Frontal cortex (tissue), 4 donors: ENCODE results near the gene EVI5L. TPM values are rescaled to one million over a fixed set of nuclear protein-coding genes. Genes with fewer than 3 reads are reported as not detected.
"Not testable (repeated sequence)": the region's sequence is repeated elsewhere in the genome, so short reads cannot be mapped to it uniquely, and the experiment has no call there.

ENCODE experiments used
- DNase-seq, 2 donors: peaks; one replicate each; pipeline ENCODE4 v3.0.0; 2012; ENCODE audit warnings: low spot score in 2 of 2
- FAIRE-seq: peaks from 2 replicates; lab custom pipeline; 2012; peaks lifted over from hg19 to GRCh38; lab: Jason Lieb, UNC
- total RNA-seq: library from RNA; depleted of rRNA; stranded (reverse); fragments of >200 nt; gene quantifications from one replicate; pipeline ENCODE4 v1.2.3, GENCODE V29; 2014
- donor health status: control.
- donor health status: control.
- donor health status: control.

Gene EVI5L
- 47.7 TPM for total RNA-seq

DNA sequence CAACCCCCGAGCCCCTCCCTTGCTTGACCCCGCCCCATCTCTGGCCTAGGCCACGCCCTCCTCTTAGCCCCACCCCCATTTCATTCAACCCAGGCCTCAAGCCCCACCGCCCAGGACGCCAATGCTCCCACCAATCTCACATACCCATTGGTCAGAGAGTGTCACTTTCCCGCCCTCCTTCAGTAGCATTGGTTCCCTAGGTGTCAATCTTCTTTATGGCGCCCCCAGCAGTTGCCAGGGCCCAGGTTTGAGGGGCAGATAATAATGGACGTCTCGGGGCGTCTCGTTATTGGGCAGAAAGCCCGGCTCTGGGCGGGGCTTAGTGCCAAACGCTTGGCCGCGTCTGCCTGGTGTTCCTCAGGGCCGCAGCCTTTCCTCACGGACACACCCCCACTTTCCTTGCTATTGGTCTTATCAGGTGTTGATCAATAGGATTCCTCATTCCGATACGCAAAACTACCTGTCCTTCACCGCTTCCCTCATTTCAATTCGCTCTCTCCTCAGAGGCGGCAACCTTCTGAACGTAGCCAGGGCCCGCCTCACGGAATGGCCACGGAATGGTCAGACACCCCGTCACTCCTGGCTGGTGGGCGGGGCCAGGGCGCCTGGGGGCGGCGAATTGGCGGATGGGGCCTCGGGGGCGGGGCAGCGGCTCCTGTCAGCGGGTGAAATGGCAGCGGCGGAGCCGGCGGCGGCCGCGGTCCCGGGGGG is at the start of gene EVI5L:
Gene EVI5L, plus strand, starts transcription at position 658 of the 711 bp plus-strand sequence. CDS start 16,325 bp downstream, outside the sequence.
- FAIRE-seq (peak; percentile 99), DNase-seq (peak; percentile 99)

DNA sequence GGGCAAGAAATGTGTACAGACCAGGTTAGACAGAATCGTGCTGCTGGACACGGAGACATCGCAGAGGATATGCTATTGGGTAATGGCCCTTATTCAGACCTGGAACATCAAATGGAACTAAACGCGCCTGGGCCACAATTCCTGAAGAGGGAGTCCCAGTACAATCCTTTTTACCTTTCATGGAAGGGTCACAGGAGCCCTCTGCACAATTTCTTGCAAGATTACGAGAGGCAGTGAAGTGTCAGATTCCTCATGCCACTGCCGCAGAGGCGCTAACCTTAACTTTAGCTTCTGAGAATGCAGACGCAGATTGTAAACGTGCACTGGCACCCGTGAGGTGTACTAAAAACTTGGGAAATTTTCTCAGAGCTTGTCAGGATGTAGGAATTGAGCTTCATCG is 48.9 kb upstream of the EVI5L start:
- FAIRE-seq: no peak

DNA sequence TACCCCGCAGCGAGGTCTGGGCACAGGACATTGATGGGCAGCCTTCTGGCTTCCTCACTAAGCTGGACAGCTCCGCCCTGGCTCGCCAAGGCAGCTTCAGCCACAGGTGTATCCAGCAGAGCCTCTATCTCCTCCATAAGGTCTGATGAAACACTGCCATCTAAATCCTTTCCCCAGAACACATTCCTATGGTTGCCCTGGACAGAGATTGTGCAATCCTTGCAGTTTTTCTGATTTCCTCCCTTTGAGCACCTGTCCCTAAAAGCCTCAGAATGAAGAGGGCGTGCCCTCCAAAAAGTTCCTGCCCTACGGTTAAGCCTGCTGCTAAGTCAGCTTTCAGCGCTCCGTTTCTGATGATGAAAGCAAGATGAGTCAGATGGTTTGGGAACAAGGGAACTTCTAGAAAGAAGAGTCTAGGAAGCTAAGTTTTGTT is 46.0 kb upstream of the EVI5L start:
- FAIRE-seq: no peak
- DNase-seq: no peak

More for the DNA sequence above, 48.9 kb upstream of the EVI5L start:
- no peak for DNase-seq

DNA sequence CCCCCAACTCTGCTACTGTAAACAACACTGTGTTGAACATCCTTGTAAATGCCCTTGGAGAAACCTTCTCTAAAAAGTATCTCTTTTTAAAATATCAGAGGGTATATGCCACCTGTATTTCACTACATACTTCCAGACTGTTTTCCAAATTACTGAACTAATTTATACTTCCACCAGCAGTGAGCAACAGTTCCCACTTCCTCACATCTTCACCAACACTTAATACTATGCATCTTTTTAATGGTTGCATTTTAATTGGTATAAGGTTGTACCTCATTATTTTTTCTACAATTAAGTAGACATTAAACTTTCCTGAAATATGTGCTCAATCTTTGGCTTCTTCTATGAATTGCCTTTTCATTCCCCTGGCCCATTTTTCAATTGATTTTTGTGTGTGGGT is 45.2 kb upstream of the EVI5L start:
- no peak for FAIRE-seq
- DNase-seq: no peak

DNA sequence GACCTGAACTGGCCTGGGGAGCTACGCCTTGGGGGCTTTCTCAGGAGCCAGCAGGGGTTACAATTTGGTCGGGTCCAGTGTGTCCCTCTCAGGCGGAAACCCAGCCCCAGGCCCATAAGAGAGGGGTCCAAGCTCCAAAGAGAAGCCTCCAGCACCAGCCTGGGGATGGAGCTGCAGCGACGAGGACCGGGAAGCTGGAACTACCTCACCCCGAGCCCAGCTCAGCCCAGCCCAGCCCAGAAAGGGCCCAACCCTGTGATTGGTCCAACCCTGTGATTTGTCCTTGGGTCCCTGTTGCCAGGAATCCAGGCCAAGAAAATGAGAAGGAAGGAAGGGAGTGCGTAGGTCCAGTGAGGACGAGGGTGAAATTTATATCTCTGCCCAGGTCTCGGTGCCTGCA is 42.9 kb upstream of the EVI5L start:
- DNase-seq (no peak), FAIRE-seq (no peak)

DNA sequence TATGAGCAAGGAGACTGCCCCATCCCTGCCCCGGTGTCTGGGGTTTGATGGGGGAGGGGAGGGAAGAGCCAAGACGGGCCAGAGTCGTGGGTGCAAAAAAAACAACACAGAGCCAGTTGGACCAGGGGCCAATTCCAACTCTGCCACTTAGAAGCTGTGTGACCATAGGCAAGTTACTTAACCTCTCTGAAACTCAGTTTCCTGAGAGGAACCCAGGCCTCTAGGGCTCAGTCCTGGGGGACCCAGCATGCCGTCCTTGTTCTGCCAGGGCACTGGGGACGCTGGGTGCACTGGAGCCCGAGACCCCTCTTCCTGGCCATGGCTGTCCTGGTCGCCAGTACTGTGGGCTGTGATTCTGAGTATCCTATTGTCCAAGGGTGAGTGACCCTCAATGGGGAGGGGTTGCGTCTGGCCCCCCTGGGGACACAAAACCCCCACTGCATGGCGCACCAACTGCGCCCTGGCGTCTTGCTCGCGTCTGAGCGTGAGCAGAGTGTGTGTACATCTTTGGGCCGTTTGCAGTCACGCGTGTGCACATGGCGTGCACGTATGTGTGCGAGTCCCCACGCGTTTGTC is 42.3 kb upstream of the EVI5L start:
- FAIRE-seq (no peak), DNase-seq (no peak)

DNA sequence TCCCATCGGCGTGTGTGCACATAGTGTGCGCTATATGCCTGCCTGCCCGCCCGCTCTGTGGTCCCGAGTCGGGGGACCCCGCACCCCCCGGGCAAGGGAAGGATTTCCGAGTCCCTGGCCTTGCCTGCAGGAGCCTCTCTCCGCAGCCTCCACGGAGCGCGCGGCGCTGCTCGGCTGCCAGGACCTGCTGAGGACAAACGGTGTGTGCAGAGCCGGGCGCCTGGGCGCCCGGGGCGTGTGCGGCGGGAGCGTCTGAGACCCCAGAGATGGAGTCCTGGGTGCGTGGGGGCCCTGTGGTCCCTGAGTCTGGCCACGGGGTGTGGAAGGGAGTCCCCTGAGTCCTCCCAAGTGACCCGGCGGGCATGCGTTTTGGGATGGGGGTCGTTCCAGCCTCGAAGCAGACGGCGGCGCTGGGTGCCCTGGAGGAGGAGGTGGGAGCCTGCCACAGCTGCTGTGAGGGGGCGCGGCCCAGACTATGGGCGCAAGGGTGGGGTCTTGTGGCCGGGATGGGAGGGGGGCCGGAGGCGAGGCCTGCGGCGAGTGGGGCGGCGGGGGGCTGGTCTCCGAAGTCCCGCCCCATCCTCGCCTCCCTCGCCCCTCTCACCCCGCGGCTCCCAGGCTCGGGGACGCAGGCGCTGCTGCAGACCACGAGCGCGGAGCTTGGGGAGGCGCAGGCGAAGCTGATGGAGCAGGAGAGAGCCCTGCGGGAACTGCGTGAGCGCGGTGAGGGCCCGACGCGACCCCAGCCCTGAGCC is 41.7 kb upstream of the EVI5L start:
- no peak for FAIRE-seq

DNA sequence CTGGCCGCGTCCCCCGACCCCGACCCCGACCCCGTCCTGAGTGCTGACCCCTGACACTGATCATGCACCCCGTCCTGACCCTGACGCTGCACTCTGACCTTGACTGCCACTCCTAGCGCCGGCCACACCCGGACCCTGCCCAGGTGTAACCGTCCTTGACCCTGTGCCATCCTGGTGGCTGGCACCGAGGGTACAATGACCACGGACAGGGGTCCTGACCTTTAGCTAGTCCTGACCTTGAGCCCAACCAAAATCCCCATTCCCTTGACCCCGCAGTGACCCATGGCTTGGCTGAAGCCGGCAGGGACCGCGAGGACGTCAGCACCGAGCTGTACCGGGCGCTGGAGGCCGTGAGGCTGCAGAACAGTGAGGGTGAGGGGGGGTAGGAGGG is 41.1 kb upstream of the EVI5L start:
- FAIRE-seq (no peak), DNase-seq (no peak)

More for the DNA sequence above, 41.7 kb upstream of the EVI5L start:
- no peak for DNase-seq

DNA sequence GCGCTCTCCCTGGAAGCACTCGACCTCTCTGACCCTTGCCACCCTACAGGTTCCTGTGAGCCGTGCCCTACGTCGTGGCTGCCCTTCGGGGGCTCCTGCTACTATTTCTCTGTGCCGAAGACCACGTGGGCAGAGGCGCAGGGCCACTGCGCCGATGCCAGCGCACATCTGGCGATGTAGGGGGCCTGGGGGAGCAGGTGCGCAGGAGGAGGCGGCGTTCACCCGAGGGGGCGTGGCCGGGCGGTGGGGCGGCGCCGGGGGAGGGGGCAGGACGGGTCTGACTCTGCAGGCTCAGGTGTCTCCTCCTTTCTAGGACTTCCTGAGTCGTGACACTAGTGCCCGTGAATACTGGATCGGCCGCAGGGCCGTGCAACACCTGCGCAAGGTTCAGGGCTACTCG is 40.6 kb upstream of the EVI5L start:
- no peak for FAIRE-seq
- DNase-seq: no peak

DNA sequence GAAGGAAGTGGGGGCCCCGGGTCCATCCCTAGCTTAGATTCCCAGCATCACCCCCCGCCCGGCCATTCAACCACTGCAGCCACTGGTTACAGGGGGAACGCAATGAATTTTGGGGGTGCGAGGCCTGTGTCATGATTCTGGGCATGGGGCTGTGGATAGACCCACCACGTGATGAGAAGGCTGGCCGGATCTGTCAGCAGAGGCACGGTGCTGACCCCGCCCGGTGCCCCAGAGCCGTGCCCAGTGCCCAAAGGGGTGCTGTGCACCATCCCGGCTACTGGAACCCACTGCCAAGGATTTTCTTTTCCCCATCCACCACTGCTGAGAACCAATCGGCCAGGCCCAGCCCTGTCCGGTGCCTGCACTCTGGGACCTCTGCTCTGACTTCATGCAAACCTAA is 39.6 kb upstream of the EVI5L start:
- no peak for DNase-seq
- no peak for FAIRE-seq

DNA sequence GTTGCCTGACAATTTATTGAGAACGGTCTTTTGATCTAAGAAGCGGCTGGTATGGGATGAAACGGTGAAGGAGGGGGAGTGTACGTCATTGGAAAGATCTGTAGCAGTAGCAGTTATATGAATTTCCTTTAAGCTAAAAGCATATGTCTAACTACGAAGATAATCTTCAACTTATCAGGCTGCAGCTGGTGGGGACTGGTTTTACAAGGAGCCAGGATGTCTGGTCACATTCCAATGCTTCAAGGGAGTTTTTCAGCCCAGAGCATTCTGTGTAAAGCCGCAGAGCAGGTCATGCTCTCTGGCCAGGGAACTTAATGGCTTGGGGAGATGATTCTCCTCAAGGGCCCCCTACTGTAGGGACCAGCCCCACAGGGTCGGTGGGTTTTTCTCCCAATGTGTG is 37.7 kb upstream of the EVI5L start:
- DNase-seq (no peak), FAIRE-seq (no peak)

DNA sequence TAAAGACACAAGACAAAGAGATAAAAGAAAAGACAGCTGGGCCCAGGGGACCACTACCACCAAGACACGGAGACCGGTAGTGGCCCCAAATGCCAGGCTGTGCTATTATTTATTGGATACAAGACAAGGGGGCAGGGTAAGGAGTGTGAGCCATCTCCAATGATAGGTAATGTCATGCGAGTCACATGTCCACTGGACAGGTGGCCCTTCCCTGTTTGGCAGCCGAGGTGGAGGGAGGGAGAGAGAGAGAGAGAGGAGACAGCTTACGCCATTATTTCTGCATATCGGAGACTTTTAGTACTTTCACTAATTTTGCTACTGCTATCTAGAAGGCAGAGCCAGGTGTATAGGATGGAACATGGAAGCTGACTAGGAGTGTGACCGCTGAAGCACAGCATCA is 37.3 kb upstream of the EVI5L start:
- DNase-seq, FAIRE-seq: not testable (repeated sequence)

DNA sequence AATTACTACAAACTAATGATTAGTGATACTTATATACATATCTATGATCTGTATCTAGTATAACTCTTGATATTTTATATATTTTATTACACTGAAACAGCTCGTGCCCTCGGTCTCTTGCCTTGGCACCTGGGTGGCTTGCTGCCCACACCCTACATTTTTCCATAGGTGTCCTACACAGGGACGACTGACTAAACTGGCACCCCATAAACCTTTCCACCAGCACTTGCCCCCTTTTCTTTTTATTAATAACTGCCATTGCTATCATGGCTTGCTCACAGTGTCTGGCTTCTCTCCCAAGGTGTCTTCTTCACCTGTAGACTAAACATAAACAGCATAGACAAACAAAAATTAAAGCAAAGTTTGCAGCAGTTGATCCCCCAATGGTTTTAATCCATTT is 36.5 kb upstream of the EVI5L start:
- FAIRE-seq (no peak), DNase-seq (no peak)

DNA sequence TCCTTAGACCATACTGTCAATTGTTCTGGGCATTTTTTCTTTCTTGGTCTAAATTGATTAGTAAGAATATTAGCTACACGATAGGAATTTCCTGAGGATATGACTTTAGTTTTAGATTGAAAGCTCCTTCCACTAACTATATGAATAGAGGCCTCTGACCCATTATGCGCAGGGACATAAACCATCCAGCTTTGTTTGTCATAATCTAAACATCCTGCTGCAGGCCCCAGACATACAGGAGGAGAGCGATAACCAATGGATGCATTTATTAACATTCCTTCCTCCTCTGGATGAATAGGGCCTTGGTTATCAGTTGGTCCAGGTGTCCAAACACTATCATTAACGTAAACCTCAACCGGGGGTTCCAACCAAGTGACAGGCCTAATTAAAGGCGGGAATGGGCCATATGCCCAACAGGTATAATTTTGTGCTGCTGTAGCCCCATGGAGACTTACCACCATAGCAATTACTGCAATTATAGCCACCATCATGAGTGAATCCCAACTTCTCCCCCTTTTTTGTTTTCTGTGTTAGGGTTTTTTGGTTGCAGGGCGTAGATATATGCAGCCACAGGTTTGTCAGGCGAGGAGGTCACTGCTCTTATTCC is 34.4 kb upstream of the EVI5L start:
- DNase-seq: no peak
- no peak for FAIRE-seq

DNA sequence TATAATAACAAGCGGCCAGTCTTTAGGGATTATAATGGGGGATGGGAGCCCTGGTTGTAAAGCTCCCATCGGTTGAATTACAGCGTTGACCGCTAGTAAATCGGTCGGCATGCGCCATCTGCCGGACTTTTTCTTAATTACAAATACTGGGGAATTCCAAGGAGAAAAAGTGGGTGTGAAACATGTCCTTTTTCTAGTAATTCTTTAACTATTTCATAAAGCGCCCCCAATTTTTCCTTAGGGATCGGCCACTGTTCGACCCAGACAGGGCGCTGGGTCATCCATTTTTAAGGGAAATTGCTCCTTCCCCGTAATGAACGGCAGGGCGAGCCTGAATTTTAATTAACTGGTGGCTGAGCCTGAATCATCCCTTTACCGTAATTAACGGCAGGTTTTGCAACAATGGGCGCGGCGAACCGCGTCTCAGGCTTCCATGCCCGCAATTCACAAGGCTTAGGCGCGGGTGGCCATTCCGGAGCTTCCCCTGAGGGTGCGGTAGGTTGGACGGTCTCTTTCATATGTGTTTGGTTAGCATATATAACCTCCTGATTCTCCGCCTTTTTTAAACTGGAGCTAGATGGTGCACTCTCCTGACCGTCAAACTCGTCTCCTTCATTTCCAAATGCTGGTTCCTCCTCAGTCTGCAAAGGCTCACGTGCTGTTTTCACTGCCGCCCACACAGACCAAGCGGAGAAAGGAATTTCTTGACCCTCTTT is 30.2 kb upstream of the EVI5L start:
- FAIRE-seq (peak; percentile 74), DNase-seq (peak; percentile 45 to 74)

DNA sequence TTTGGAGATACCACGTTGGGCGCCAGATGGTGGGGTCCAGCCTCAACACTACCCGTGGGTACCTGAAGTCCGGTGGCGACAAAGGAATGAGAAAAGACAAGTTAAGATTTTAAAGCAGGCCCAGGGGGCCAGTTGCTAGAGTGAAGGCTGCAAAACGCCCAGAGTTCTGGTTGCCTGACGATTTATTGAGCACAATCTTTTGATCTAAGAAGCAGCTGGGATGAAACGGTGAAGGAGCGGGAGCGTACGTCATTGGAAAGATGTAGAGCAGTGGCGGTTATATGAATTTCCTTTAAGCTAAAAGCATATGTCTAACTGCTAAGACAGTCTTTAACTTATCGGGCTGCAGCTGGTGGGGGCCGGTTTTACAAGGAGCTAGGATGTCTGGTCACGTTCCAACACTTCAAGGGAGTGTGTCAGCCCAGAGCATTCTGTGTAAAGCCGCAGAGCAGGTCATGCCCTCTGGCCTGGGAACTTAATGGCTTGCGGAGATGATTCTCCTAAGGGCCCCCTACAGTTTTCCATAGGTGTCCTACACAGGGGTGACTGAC is 28.9 kb upstream of the EVI5L start:
- no peak for FAIRE-seq

DNA sequence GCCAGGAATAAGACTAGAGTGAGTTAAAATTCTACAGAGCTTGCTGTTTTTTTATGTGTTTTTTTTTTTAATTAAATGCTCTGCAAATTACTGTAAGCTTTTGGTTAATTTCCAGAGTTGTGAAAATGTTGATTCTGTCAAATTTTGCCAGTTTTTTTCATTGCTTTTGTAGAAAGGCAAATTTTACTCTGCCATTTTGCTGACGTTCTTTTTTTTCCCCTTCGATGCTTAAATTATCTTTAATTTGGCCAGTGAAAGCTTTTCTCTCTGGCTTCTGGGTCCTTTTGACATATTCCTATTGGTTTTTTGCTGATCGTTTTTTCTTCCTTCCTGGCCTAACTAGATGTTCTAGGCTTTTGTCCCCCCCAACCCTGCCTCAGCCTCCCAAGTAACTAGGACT is 23.8 kb upstream of the EVI5L start:
- DNase-seq (no peak), FAIRE-seq (no peak)

More for the DNA sequence above, 28.9 kb upstream of the EVI5L start:
- DNase-seq: no peak

DNA sequence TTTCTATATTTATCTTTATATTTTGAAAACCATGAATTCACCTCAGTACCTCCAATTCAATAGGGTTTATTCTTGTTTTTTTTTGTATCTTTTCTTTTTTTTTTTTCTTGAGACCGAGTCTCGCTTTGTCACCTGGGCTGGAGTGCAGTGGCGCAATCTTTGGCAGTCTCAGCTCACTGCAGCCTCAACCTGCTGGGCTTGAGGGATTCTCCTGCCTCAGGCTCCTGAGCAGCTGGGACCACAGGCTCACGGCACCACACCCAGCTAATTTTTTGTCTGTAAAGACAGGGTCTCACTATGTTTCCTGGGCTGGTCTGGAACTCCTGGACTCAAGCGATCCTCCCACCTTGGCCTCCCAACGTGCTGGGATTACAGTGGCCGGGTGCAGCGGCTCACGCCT is 23.1 kb upstream of the EVI5L start:
- DNase-seq (no peak), FAIRE-seq (no peak)

DNA sequence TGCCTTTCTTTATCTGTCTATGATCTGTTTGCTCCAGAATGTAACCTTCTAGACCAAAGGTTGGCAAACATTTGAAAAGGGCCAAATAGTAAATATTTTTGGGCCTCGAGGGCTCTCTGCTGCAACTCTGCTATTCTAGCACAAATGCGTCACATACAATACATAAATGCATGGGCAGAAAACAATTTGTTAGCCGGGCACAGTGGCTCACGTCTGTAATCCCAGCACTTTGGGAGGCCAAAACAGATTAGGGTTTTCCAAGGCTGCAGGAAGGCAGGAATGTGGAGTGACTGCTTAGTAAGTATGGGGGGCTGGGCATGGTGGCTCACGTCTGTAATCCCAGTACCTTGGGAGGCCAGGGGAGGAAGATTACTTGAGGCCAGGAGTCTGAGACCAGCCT is 21.9 kb upstream of the EVI5L start:
- no peak for FAIRE-seq

DNA sequence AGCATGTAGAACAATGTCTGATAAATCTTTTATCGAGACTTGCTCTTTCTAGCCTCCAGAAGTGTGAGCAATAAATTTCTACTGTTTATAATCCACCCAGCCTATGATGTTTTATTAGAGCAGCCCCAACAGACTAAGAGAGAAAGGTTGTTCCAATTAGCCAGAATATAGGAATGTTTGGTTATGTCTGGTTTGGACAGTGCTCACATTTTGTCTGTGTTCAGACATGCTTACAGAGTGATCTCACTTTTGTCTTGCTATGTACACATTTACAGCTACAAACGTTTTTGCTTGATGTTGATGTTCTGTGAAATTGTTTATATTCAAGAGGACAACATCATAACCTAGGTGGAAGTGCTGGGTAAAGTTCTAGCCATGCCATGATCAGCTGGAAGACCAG is 18.0 kb upstream of the EVI5L start:
- DNase-seq: no peak
- FAIRE-seq: no peak

More for the DNA sequence above, 21.9 kb upstream of the EVI5L start:
- DNase-seq: no peak
